OCI-LY1 (cell line): Measurements from ENCODE around the gene PRSS21.

ENCODE experiments used
- H2AFZ ChIP-seq: fragments of 200-600 bp; sonication (generic), shearing (Covaris generic); 2 replicates; pipeline ENCODE4 v1.6.0; 2014; ENCODE audit warnings: antibody characterized with exemption, mild to moderate bottlenecking, low read length
- H3F3A ChIP-seq: fragments of 200-600 bp; sonication (generic), shearing (Covaris generic); 2 replicates; pipeline ENCODE4 v1.6.0; 2014; ENCODE audit warnings: mild to moderate bottlenecking, antibody characterized with exemption, low read length, moderate library complexity; ENCODE audit not compliant: insufficient read depth
- H3K27ac ChIP-seq: fragments of 200-600 bp; sonication (generic); 2 replicates; pipeline ENCODE4 v1.5.1; 2014; ENCODE audit warnings: low read length, mixed run types, mild to moderate bottlenecking, low read depth; ENCODE audit not compliant: poor library complexity, severe bottlenecking
- H3K27me3 ChIP-seq: fragments of 200-600 bp; sonication (generic); 2 replicates; pipeline ENCODE4 v1.6.0; 2014; ENCODE audit warnings: antibody characterized with exemption, mild to moderate bottlenecking, low read length, moderate library complexity; ENCODE audit not compliant: insufficient read depth
- H3K36me3 ChIP-seq: fragments of 200-600 bp; sonication (generic); 2 replicates; pipeline ENCODE4 v1.6.1; 2014; ENCODE audit warnings: mild to moderate bottlenecking, antibody characterized with exemption, low read length, moderate library complexity, mixed read lengths; ENCODE audit not compliant: insufficient read depth
- H3K4me1 ChIP-seq: fragments of 200-600 bp; sonication (generic); 2 replicates; pipeline ENCODE4 v1.5.1; 2014; ENCODE audit warnings: mild to moderate bottlenecking, low read length, moderate library complexity; ENCODE audit not compliant: insufficient read depth, severe bottlenecking
- H3K4me2 ChIP-seq: fragments of 200-600 bp; sonication (generic), shearing (Covaris generic); 2 replicates; pipeline ENCODE4 v1.6.1; 2014; ENCODE audit warnings: low read length
- H3K4me3 ChIP-seq: fragments of 200-600 bp; sonication (generic); 2 replicates; pipeline ENCODE4 v1.5.1; 2014; ENCODE audit warnings: low read length, low read depth, mild to moderate bottlenecking, mixed read lengths; ENCODE audit not compliant: poor library complexity, severe bottlenecking
- H3K79me2 ChIP-seq: fragments of 200-600 bp; shearing (Covaris generic); 2 replicates; pipeline ENCODE4 v1.6.1; 2016; ENCODE audit warnings: mixed run types, low read length, mixed read lengths; ENCODE audit not compliant: insufficient read depth
- H3K9ac ChIP-seq: fragments of 200-600 bp; sonication (generic), shearing (Covaris generic); 2 replicates; pipeline ENCODE4 v1.6.1; 2014; ENCODE audit warnings: mild to moderate bottlenecking, low read length, mixed read lengths
- H3K9me2 ChIP-seq: fragments of 200-600 bp; sonication (generic), shearing (Covaris generic); 2 replicates; pipeline ENCODE4 v1.6.1; 2014; ENCODE audit warnings: low read depth, mild to moderate bottlenecking, low read length, mixed read lengths
- H3K9me3 ChIP-seq: fragments of 200-600 bp; shearing (Covaris generic); 2 replicates; pipeline ENCODE4 v1.6.1; 2014; ENCODE audit warnings: low read length, mixed read lengths
- H4K20me1 ChIP-seq: fragments of 200-600 bp; sonication (generic), shearing (Covaris generic); 2 replicates; pipeline ENCODE4 v1.6.0; 2016; ENCODE audit warnings: mild to moderate bottlenecking, low read length; ENCODE audit not compliant: insufficient read depth
- EZH2 ChIP-seq: fragments of 200-600 bp; sonication (generic), shearing (Covaris generic); IDR thresholded peaks from 2 replicates; pipeline ENCODE4 v1.8.0; 2017; ENCODE audit warnings: borderline replicate concordance, mixed run types, mild to moderate bottlenecking, antibody characterized with exemption, low read length, moderate library complexity, mixed read lengths
- TF ChIP-seq, protein P1 (sequence below): fragments of 200-600 bp; sonication (generic), shearing (Covaris generic); IDR thresholded peaks from 2 replicates; pipeline ENCODE4 v1.5.1; 2017; ENCODE audit warnings: mild to moderate bottlenecking, antibody characterized with exemption, low read length, moderate library complexity, mixed read lengths

PRSS21 gene

DNA sequence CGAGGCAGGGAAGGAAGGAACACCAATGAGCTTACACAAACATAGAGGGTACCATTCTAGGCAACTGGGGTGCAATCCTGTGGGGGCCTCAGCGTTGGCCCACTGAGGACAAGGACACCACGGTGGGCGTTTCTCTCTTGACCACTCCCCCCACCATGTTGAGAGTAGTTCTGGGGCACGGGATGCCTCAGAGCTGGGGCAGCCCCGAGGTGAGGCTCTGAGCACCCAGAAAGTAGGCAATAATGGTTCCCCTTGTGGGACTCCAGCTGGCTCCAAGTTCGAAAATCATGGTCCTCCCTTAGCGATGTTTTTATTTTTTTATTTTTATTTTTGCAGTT, 5.1 kb downstream of the PRSS21 start:
- Histone ChIP-seq H3K9me3 (no peaks in the 10 kb centered on the region), H3K9ac (no peak overlapping the region), H2AFZ (no peak overlapping the region), H3K79me2 (no peaks in the 10 kb centered on the region), H3K27ac (no peak overlapping the region), H3K36me3 (no peaks in the 10 kb centered on the region), H3F3A (no peaks in the 10 kb centered on the region), H3K27me3 (peaks cover 9% of the 10 kb centered on the region; the same call in 1 of the 2 replicates), H3K9me2 (no peaks in the 10 kb centered on the region), H3K4me2 (no peak overlapping the region), H3K4me3 (no peak overlapping the region), H3K4me1 (no peaks in the 10 kb centered on the region), H4K20me1 (no peaks in the 10 kb centered on the region)
- TF ChIP-seq EZH2, result no peak
- TF ChIP-seq, protein P1, sequence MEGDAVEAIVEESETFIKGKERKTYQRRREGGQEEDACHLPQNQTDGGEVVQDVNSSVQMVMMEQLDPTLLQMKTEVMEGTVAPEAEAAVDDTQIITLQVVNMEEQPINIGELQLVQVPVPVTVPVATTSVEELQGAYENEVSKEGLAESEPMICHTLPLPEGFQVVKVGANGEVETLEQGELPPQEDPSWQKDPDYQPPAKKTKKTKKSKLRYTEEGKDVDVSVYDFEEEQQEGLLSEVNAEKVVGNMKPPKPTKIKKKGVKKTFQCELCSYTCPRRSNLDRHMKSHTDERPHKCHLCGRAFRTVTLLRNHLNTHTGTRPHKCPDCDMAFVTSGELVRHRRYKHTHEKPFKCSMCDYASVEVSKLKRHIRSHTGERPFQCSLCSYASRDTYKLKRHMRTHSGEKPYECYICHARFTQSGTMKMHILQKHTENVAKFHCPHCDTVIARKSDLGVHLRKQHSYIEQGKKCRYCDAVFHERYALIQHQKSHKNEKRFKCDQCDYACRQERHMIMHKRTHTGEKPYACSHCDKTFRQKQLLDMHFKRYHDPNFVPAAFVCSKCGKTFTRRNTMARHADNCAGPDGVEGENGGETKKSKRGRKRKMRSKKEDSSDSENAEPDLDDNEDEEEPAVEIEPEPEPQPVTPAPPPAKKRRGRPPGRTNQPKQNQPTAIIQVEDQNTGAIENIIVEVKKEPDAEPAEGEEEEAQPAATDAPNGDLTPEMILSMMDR, result no peak

DNA sequence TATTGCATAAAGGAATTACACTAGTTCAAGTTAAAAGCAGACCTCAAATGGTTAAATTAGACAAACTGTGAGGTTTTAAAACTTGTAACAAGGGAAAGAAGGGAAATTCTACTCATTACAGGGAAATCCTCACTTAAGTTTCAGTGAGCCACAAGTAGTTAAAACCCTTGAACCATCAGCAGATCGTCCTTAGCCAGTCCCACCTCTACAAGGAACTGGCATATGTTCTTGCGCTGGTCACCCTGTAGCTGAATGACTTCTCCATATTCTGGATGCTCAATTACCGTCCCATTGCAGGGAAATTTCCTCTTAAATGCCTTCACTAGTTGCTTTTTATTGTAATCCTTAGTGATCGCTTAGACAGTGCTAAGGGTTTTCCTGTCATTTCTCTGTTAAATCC, 5.5 kb downstream of the PRSS21 start:
- Histone ChIP-seq H3K36me3 (no peaks in the 10 kb centered on the region), H3K4me1 (no peaks in the 10 kb centered on the region), H3K4me2 (no peak overlapping the region), H3K4me3 (no peak overlapping the region), H3K9me3 (no peaks in the 10 kb centered on the region), H3K27ac (no peak overlapping the region), H3F3A (no peaks in the 10 kb centered on the region), H3K79me2 (no peaks in the 10 kb centered on the region), H2AFZ (no peak overlapping the region), H3K9ac (no peak overlapping the region), H4K20me1 (no peaks in the 10 kb centered on the region), H3K9me2 (no peaks in the 10 kb centered on the region), H3K27me3 (peaks cover 9% of the 10 kb centered on the region; the same call in 1 of the 2 replicates)
- TF ChIP-seq, protein P1, result no peak
- no peak for TF ChIP-seq EZH2

DNA sequence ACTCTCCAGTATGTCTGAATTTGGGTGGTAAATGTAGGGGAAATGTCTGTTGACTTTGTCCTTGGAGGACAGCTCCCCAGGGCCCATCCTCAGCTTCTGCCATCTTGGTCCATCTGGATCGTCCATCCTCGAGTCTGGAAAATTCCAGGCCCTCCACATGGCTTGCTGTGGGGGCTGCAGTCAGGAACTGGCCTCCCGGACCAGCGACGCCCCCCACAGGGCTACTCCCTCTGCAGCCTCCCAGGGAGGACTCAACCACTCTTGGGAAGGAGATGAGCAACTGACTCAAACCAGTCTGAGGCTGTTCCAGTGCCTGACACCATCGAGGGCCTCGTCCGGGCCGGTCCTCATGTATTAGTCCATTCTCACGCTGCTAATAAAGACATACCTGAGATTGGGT, 7.6 kb downstream of the PRSS21 start:
- H3K27ac ChIP-seq, result no peak overlapping the region
- no peaks in the 10 kb centered on the region for H3F3A ChIP-seq
- H3K9ac ChIP-seq, result no peak overlapping the region
- H3K79me2 ChIP-seq, result no peaks in the 10 kb centered on the region
- no peaks in the 10 kb centered on the region for H3K9me2 ChIP-seq
- no peaks in the 10 kb centered on the region for H3K36me3 ChIP-seq
- H4K20me1 ChIP-seq, result no peaks in the 10 kb centered on the region
- no peaks in the 10 kb centered on the region for H3K9me3 ChIP-seq
- H3K27me3 ChIP-seq, result peaks cover 9% of the 10 kb centered on the region; the same call in 1 of the 2 replicates
- H2AFZ ChIP-seq, result no peak overlapping the region
- H3K4me3 ChIP-seq, result no peak overlapping the region
- no peaks in the 10 kb centered on the region for H3K4me1 ChIP-seq
- no peak for TF ChIP-seq EZH2
- TF ChIP-seq, protein P1, result no peak
- H3K4me2 ChIP-seq, result no peak overlapping the region
